MCF 10A (cell line): ENCODE measurements around the gene IL23R. TPM values are rescaled to one million over a fixed set of nuclear protein-coding genes. Genes with fewer than 3 reads are reported as not detected.

Experiments used
- BruUV-seq: library from RNA; stranded (reverse); fragments of 400-500 nt; replicated peaks from 2 replicates; lab custom pipeline; 2021; lab: Mats Ljungman, UMichigan
- CTCF ChIA-PET: fragments of 300-600 bp; sonication (Branson Sonifier 250); formaldehyde crosslinking; extraction: SDS; loops from one replicate; lab custom pipeline; 2021; ENCODE audit warnings: antibody characterized with exemption, inconsistent platforms; lab: Yijun Ruan, JAX
- POLR2A ChIA-PET: fragments of 300-600, 350-650 bp; sonication (Branson Sonifier 250); formaldehyde crosslinking; extraction: SDS; loops from one replicate; lab custom pipeline; 2020; ENCODE audit warnings: antibody characterized with exemption, inconsistent platforms; lab: Yijun Ruan, JAX
- DNase-seq: peaks from one replicate; pipeline ENCODE4 v3.0.0-alpha.2; 2018; ENCODE audit not compliant: unreplicated experiment
- H3K27ac Mint-ChIP-seq: one replicate; pipeline ENCODE4 v1.8.0; 2022; ENCODE audit warnings: mild to moderate bottlenecking, low read depth, mixed read lengths; ENCODE audit not compliant: unreplicated experiment
- H3K27me3 Mint-ChIP-seq: one replicate; pipeline ENCODE4 v1.8.0; 2022; ENCODE audit warnings: mixed read lengths; ENCODE audit not compliant: insufficient read depth, unreplicated experiment
- H3K36me3 Mint-ChIP-seq: one replicate; pipeline ENCODE4 v1.8.0; 2022; ENCODE audit warnings: mild to moderate bottlenecking, moderate library complexity, mixed read lengths; ENCODE audit not compliant: insufficient read depth, unreplicated experiment
- H3K4me1 Mint-ChIP-seq: one replicate; pipeline ENCODE4 v1.8.0; 2022; ENCODE audit warnings: mixed read lengths; ENCODE audit not compliant: insufficient read depth, unreplicated experiment
- H3K4me3 Mint-ChIP-seq: one replicate; pipeline ENCODE4 v1.8.0; 2022; ENCODE audit warnings: mild to moderate bottlenecking, moderate library complexity, mixed read lengths; ENCODE audit not compliant: unreplicated experiment
- H3K9me3 Mint-ChIP-seq: one replicate; pipeline ENCODE4 v1.8.0; 2022; ENCODE audit warnings: mixed read lengths; ENCODE audit not compliant: unreplicated experiment
- CTCF ChIP-seq: fragments of 200-600 bp; IDR thresholded peaks from one replicate; pipeline ENCODE4 v1.8.0; 2022; ENCODE audit warnings: antibody characterized with exemption, mild to moderate bottlenecking; ENCODE audit not compliant: unreplicated experiment
- intact Hi-C: fragments of 100-400 bp; cut with micrococcal nuclease; formaldehyde crosslinking; loops from 2 replicates; pipeline ENCODE4 v1.14.1; 2022
- total RNA-seq: library from RNA; stranded (reverse); gene quantifications from 2 replicates; pipeline ENCODE4 v1.2.3, GENCODE V29; 2022

The IL23R gene
- total RNA-seq, 1 experiment from 2014 or later: not detected

- CTCF ChIA-PET: interaction anchor here (1.5 kb wide), 1 partner anchor 25 kb away, joined by 3 read pairs; no protein-coding TSS in a partner anchor
- no peaks in the 10 kb centered on the region for H3K27me3 Mint-ChIP-seq
- H3K9me3 Mint-ChIP-seq: no peaks in the 10 kb centered on the region
- intact Hi-C loops: no loop called here
- POLR2A ChIA-PET: no interaction called here
- TF ChIP-seq CTCF: no peak
- no peak for DNase-seq
- no TSS peak for BruUV-seq
- H3K27ac Mint-ChIP-seq: no peak overlapping the region
- no peaks in the 10 kb centered on the region for H3K36me3 Mint-ChIP-seq
- H3K4me3 Mint-ChIP-seq: no peak overlapping the region
- H3K4me1 Mint-ChIP-seq: no peaks in the 10 kb centered on the region
Observed at GRCh38 chr1:67188137-67188536, 21.9 kb downstream of the IL23R start.

GRCh38 chr1:67189953-67190352 is 23.7 kb downstream of the IL23R start:
- no peaks in the 10 kb centered on the region for H3K27me3 Mint-ChIP-seq
- H3K27ac Mint-ChIP-seq: no peak overlapping the region
- no peak for TF ChIP-seq CTCF
- ChIA-PET CTCF (interaction anchor here (0.6 to 1.6 kb wide), 3 partner anchors 22 to 188 kb away, joined by 3 to 9 read pairs (median 6); no protein-coding TSS in a partner anchor), POLR2A (interaction anchor here (0.6 kb wide), 1 partner anchor 124 kb away, joined by 3 read pairs; no protein-coding TSS in a partner anchor)
- H3K4me3 Mint-ChIP-seq: no peak overlapping the region
- no peak for DNase-seq
- no peaks in the 10 kb centered on the region for H3K9me3 Mint-ChIP-seq
- H3K4me1 Mint-ChIP-seq: no peaks in the 10 kb centered on the region
- H3K36me3 Mint-ChIP-seq: no peaks in the 10 kb centered on the region
- intact Hi-C loops: no loop called here
- no TSS peak for BruUV-seq

GRCh38 chr1:67190410-67190809 is 24.2 kb downstream of the IL23R start:
- intact Hi-C loops: no loop called here
- no peak overlapping the region for H3K4me3 Mint-ChIP-seq

GRCh38 chr1:67190942-67191341 is 24.7 kb downstream of the IL23R start:
- no peaks in the 10 kb centered on the region for H3K27me3 Mint-ChIP-seq
- no peak for DNase-seq
- no peak for TF ChIP-seq CTCF
- ChIA-PET CTCF (interaction anchor here (1.6 kb wide), 1 partner anchor 24 kb away, joined by 9 read pairs; no protein-coding TSS in a partner anchor), POLR2A (interaction anchor here (1.1 kb wide), 1 partner anchor 31 kb away, joined by 3 read pairs; no protein-coding TSS in a partner anchor)
- H3K9me3 Mint-ChIP-seq: no peaks in the 10 kb centered on the region
- no peak overlapping the region for H3K4me3 Mint-ChIP-seq
- no TSS peak for BruUV-seq
- no peak overlapping the region for H3K27ac Mint-ChIP-seq
- H3K4me1 Mint-ChIP-seq: no peaks in the 10 kb centered on the region
- no peaks in the 10 kb centered on the region for H3K36me3 Mint-ChIP-seq
- intact Hi-C loops: no loop called here

More at GRCh38 chr1:67190410-67190809, 24.2 kb downstream of the IL23R start:
- BruUV-seq: no TSS peak
- no peaks in the 10 kb centered on the region for H3K9me3 Mint-ChIP-seq
- H3K4me1 Mint-ChIP-seq: no peaks in the 10 kb centered on the region
- H3K27me3 Mint-ChIP-seq: no peaks in the 10 kb centered on the region
- CTCF ChIA-PET: interaction anchor here (0.6 to 1.6 kb wide), 3 partner anchors 22 to 189 kb away, joined by 3 to 9 read pairs (median 6); no protein-coding TSS in a partner anchor
- TF ChIP-seq CTCF: no peak
- H3K36me3 Mint-ChIP-seq: no peaks in the 10 kb centered on the region
- no peak for DNase-seq
- POLR2A ChIA-PET: interaction anchor here (0.6 kb wide), 1 partner anchor 124 kb away, joined by 3 read pairs; no protein-coding TSS in a partner anchor
- H3K27ac Mint-ChIP-seq: no peak overlapping the region
